CD4-positive, CD25-positive, alpha-beta regulatory T cell (primary cell): ENCODE results near the gene GNAI2. TPM values are rescaled to one million over a fixed set of nuclear protein-coding genes. Genes with fewer than 3 reads are reported as not detected.
"Not testable (repeated sequence)": the region's sequence is repeated elsewhere in the genome, so short reads cannot be mapped to it uniquely, and the experiment has no call there.

Experiments
- ATAC-seq, 2 donors: fragments of 150-1000 bp; cut with Tn5 transposase; one replicate each; pipeline ENCODE4 v1.10.0; 2021; ENCODE audit warnings: low read depth in 2 of 2, moderate number of reproducible peaks in 2 of 2, moderate library complexity in 1 of 2
- DNase-seq, 3 donors: peaks; one replicate each; pipeline versions ENCODE4 v3.0.0 to v3.0.0-alpha.2; 2012 to 2022; ENCODE audit warnings: mixed read lengths in 1 of 3
- H3K27ac ChIP-seq: one replicate; pipeline ENCODE4 v1.7.0; 2013; ENCODE audit warnings: mild to moderate bottlenecking, low read length; ENCODE audit not compliant: insufficient read depth, poor library complexity, severe bottlenecking
- H3K27me3 ChIP-seq: one replicate; pipeline ENCODE4 v1.7.0; 2013; ENCODE audit warnings: low read length; ENCODE audit not compliant: control insufficient read depth, insufficient read depth
- H3K36me3 ChIP-seq: one replicate; pipeline ENCODE4 v1.7.0; 2013; ENCODE audit warnings: mild to moderate bottlenecking, low read length, moderate library complexity; ENCODE audit not compliant: control insufficient read depth, insufficient read depth
- H3K4me1 ChIP-seq: 2 replicates; pipeline ENCODE4 v1.7.0; 2013; ENCODE audit warnings: mild to moderate bottlenecking, low read length; ENCODE audit not compliant: insufficient read depth, control insufficient read depth, poor library complexity, severe bottlenecking
- H3K4me3 ChIP-seq: one replicate; pipeline ENCODE4 v1.7.0; 2013; ENCODE audit warnings: low read depth, mild to moderate bottlenecking, low read length, moderate library complexity
- H3K9me3 ChIP-seq, 2 experiments: 1 replicate in 1 of 2; 2 replicates in 1 of 2; pipeline ENCODE4 v1.7.0; 2013; ENCODE audit warnings: low read length in 2 of 2, mild to moderate bottlenecking in 1 of 2, moderate library complexity in 1 of 2; ENCODE audit not compliant: control insufficient read depth in 2 of 2
- H3K27ac Mint-ChIP-seq, 3 donors: one replicate each; pipeline ENCODE4 v1.8.0; 2020 to 2022; ENCODE audit warnings: mild to moderate bottlenecking in 3 of 3, mixed read lengths in 3 of 3, moderate library complexity in 2 of 3
- H3K27me3 Mint-ChIP-seq: one replicate; pipeline ENCODE4 v1.8.0; 2022; ENCODE audit warnings: mild to moderate bottlenecking, mixed read lengths
- H3K36me3 Mint-ChIP-seq: one replicate; pipeline ENCODE4 v1.8.0; 2020; ENCODE audit warnings: mixed read lengths
- H3K4me1 Mint-ChIP-seq, 4 donors: one replicate each; pipeline ENCODE4 v1.8.0; 2020 to 2022; ENCODE audit warnings: mixed read lengths in 4 of 4, mild to moderate bottlenecking in 1 of 4
- H3K4me3 Mint-ChIP-seq, 4 donors: one replicate each; pipeline ENCODE4 v1.8.0; 2020 to 2022; ENCODE audit warnings: mild to moderate bottlenecking in 4 of 4, mixed read lengths in 4 of 4, moderate library complexity in 3 of 4
- H3K9me3 Mint-ChIP-seq, 7 donors: one replicate each; pipeline ENCODE4 v1.8.0; 2020 to 2022; ENCODE audit warnings: mixed read lengths in 7 of 7, mild to moderate bottlenecking in 3 of 7, moderate library complexity in 2 of 7
- polyA plus RNA-seq, 4 donors: library from polyadenylated mRNA; unstranded; fragments of 300-500 nt; fragmentation: Illumina TruSeq; gene quantifications; one replicate each; pipeline ENCODE4 v1.2.3, GENCODE V29; 2021
- total RNA-seq: library from RNA; stranded (reverse); gene quantifications from one replicate; pipeline ENCODE4 v1.2.3, GENCODE V29; 2022

GNAI2 gene
- total and polyA plus RNA-seq, 5 donors from 2014 or later = 373 to 696 (median 572) TPM

DNA sequence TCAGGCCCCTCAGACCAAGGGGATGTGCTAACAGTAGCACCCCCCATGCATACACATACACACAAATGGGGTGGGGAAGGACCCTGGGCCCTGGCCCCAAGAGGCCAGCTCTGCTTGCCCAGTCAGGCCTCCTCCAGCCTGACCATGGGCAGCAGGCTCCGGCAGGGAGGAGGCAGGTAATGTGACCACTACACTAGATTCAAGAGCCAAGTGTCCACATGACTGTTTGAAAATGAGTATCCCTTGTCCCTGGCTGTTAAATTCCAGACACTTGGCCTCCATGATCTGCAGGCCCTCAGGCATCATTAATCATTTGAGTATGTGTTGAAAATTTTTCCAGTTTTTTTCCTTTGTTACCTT lies 13.9 kb upstream of the GNAI2 start:
- H3K4me3 Mint-ChIP-seq = no peak overlapping the region
- ATAC-seq = no peak
- peak overlapping the region in 1 of 3 donors; percentile 56 for H3K27ac Mint-ChIP-seq
- H3K36me3 Mint-ChIP-seq = no peaks in the 10 kb centered on the region
- Histone ChIP-seq H3K27me3 (no peaks in the 10 kb centered on the region), H3K4me3 (no peak overlapping the region), H3K27ac (no peak overlapping the region), H3K4me1 (peaks cover 16% of the 10 kb centered on the region), H3K9me3 (no peaks in the 10 kb centered on the region), H3K36me3 (no peaks in the 10 kb centered on the region)
- H3K4me1 Mint-ChIP-seq = peaks cover 0 to 16% (median 6%) of the 10 kb centered on the region in 4 donors
- DNase-seq = no peak
- no peaks in the 10 kb centered on the region for H3K9me3 Mint-ChIP-seq
- peaks cover 16% of the 10 kb centered on the region for H3K27me3 Mint-ChIP-seq

DNA sequence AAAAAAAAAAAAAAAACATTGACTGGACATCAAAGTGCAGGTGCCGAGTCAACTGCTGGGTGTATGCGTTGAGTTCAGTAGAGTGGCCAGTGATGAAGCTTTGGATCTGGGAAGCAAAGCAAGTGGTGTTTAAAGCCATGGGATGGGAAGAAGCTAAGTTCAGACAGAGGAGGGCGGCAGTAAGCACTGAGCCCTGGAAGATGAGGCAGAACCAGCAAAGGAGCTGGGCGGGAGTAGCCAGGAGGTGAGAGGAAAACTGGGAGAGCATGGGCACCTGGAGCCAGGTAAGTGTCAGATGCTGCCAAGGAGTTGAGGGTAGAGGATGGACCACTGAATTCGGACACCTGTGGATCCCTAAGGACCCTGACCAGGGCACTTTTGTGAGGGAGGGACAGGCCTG lies 11.4 kb upstream of the GNAI2 start:
- Histone ChIP-seq H3K36me3 (no peaks in the 10 kb centered on the region), H3K27me3 (no peaks in the 10 kb centered on the region), H3K4me1 (peaks cover 25% of the 10 kb centered on the region), H3K4me3 (no peak overlapping the region), H3K9me3 (no peaks in the 10 kb centered on the region), H3K27ac (no peak overlapping the region)
- H3K9me3 Mint-ChIP-seq = no peaks in the 10 kb centered on the region
- ATAC-seq (no peak), DNase-seq (no peak)
- peaks cover 15% of the 10 kb centered on the region for H3K27me3 Mint-ChIP-seq
- no peaks in the 10 kb centered on the region for H3K36me3 Mint-ChIP-seq
- H3K27ac Mint-ChIP-seq = peak overlapping the region in 1 of 3 donors; percentile 57
- peak overlapping the region in 3 of 4 donors; percentile 53 to 92 (median 71) for H3K4me3 Mint-ChIP-seq
- H3K4me1 Mint-ChIP-seq = peaks cover 0 to 31% (median 12%) of the 10 kb centered on the region in 4 donors

GRCh38 chr3:50226888-50227389 lies 9.1 kb upstream of the GNAI2 start:
- H3K4me3 ChIP-seq = peak overlapping the region; percentile 53
- H3K9me3 Mint-ChIP-seq = no peaks in the 10 kb centered on the region
- H3K4me1 ChIP-seq = peaks cover 19% of the 10 kb centered on the region
- peak overlapping the region; percentile 68 for H3K27ac ChIP-seq
- peak in 1 of 3 donors; percentile 61 for DNase-seq
- ATAC-seq = peak; percentile 2 to 6
- peak overlapping the region; percentile 90 to 93 (median 91) for H3K27ac Mint-ChIP-seq
- peaks cover 11% of the 10 kb centered on the region for H3K27me3 Mint-ChIP-seq
- no peaks in the 10 kb centered on the region for H3K27me3 ChIP-seq
- H3K36me3 Mint-ChIP-seq = no peaks in the 10 kb centered on the region
- H3K4me3 Mint-ChIP-seq = peak overlapping the region; percentile 90 to 100 (median 94)
- H3K9me3 ChIP-seq = no peaks in the 10 kb centered on the region
- H3K36me3 ChIP-seq = no peaks in the 10 kb centered on the region
- H3K4me1 Mint-ChIP-seq = peaks cover 0 to 32% (median 12%) of the 10 kb centered on the region in 4 donors

- Mint-ChIP-seq H3K4me1 (peaks cover 0 to 34% (median 12%) of the 10 kb centered on the region in 4 donors), H3K27me3 (peaks cover 11% of the 10 kb centered on the region), H3K36me3 (no peaks in the 10 kb centered on the region), H3K9me3 (no peaks in the 10 kb centered on the region), H3K4me3 (peak overlapping the region; percentile 90 to 100 (median 96)), H3K27ac (peak overlapping the region; percentile 90 to 93 (median 92))
- peak; percentile 89 to 95 (median 91) for DNase-seq
- H3K4me3 ChIP-seq = peak overlapping the region; percentile 75
- H3K36me3 ChIP-seq = no peaks in the 10 kb centered on the region
- peak overlapping the region; percentile 68 for H3K27ac ChIP-seq
- H3K27me3 ChIP-seq = no peaks in the 10 kb centered on the region
- H3K9me3 ChIP-seq = no peaks in the 10 kb centered on the region
- peaks cover 19% of the 10 kb centered on the region for H3K4me1 ChIP-seq
- peak; percentile 86 to 92 for ATAC-seq
These were observed 8.4 kb upstream of the GNAI2 start for GRCh38 chr3:50227390-50228183.

DNA sequence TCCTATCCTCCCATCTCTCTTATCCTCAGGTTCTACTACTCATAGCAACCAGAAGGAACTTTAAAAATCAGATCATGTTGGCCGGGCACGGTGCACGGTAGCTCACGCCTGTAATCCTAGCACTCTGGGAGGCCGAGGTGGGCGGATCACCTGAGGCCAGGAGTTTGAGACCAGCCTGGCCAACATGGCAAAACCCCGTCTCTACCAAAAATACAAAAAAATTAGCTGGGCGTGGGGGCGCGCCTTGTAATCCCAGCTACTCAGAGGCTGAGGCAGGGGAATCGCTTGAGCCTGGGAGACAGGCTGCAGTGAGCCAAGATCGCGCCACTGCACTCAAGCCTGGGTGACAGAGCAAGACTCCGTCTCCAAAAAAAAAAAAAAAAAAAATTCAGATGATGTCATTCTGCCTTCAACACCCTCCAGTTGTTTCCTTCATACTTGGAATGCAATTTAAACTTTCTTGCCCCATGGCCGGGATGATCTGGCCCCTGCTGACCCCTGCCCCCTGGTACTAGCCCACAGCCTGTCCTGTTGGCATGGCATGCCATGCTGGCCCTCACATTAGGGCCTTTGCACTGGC lies 7.7 kb upstream of the GNAI2 start:
- Histone ChIP-seq H3K4me1 (peaks cover 19% of the 10 kb centered on the region), H3K27ac (peak overlapping the region; percentile 68), H3K4me3 (peak overlapping the region; percentile 75)
- not testable (repeated sequence) for H3K9me3 Mint-ChIP-seq, H3K36me3 ChIP-seq, H3K9me3 ChIP-seq, H3K27me3 ChIP-seq, ATAC-seq, H3K36me3 Mint-ChIP-seq, DNase-seq
- H3K4me3 Mint-ChIP-seq = peak overlapping the region; percentile 90 to 100 (median 96)
- peak overlapping the region; percentile 71 to 93 (median 92) for H3K27ac Mint-ChIP-seq
- H3K27me3 Mint-ChIP-seq = peaks cover 11% of the 10 kb centered on the region
- H3K4me1 Mint-ChIP-seq = peaks cover 0 to 36% (median 13%) of the 10 kb centered on the region in 4 donors

- ATAC-seq = no peak
- Mint-ChIP-seq H3K9me3 (no peaks in the 10 kb centered on the region), H3K4me3 (peak overlapping the region in 3 of 4 donors; percentile 33 to 58 (median 43)), H3K36me3 (no peaks in the 10 kb centered on the region), H3K27ac (peak overlapping the region in 1 of 3 donors; percentile 61), H3K4me1 (peaks cover 0 to 41% (median 13%) of the 10 kb centered on the region in 4 donors), H3K27me3 (peaks cover 4% of the 10 kb centered on the region)
- no peak for DNase-seq
- no peak overlapping the region for H3K4me3 ChIP-seq
- H3K36me3 ChIP-seq = no peaks in the 10 kb centered on the region
- H3K27ac ChIP-seq = no peak overlapping the region
- H3K4me1 ChIP-seq = peaks cover 19% of the 10 kb centered on the region
- no peaks in the 10 kb centered on the region for H3K27me3 ChIP-seq
- H3K9me3 ChIP-seq = no peaks in the 10 kb centered on the region
These were observed 6.5 kb upstream of the GNAI2 start for GRCh38 chr3:50229490-50229889.

- peaks cover 24% of the 10 kb centered on the region for H3K4me1 ChIP-seq
- no peaks in the 10 kb centered on the region for H3K36me3 Mint-ChIP-seq
- no peak overlapping the region for H3K27ac ChIP-seq
- no peak overlapping the region for H3K4me3 ChIP-seq
- no peaks in the 10 kb centered on the region for H3K36me3 ChIP-seq
- H3K4me1 Mint-ChIP-seq = peaks cover 0 to 43% (median 10%) of the 10 kb centered on the region in 4 donors
- no peaks in the 10 kb centered on the region for H3K9me3 Mint-ChIP-seq
- no peaks in the 10 kb centered on the region for H3K27me3 Mint-ChIP-seq
- peak overlapping the region in 1 of 3 donors; percentile 48 for H3K27ac Mint-ChIP-seq
- DNase-seq = no peak
- no peak for ATAC-seq
- no peaks in the 10 kb centered on the region for H3K27me3 ChIP-seq
- no peaks in the 10 kb centered on the region for H3K9me3 ChIP-seq
- H3K4me3 Mint-ChIP-seq = no peak overlapping the region
These were observed 5.8 kb upstream of the GNAI2 start for GRCh38 chr3:50230104-50230793.
